Breast epithelium (tissue), 4 donors: ENCODE measurements around the gene AP3M1. TPM values are rescaled to one million over a fixed set of nuclear protein-coding genes. Genes with fewer than 3 reads are reported as not detected.

Experiments
- DNase-seq, 2 donors: peaks; one replicate each; pipeline ENCODE4 v3.0.0-alpha.2; 2019; ENCODE audit warnings: low spot score in 2 of 2
- H3K27ac ChIP-seq, 2 donors: fragments of 200-600 bp; sonication (generic) in 1 of 2; one replicate each; pipeline ENCODE4 v1.5.1; 2016 to 2019; ENCODE audit warnings: mild to moderate bottlenecking in 1 of 2
- H3K27me3 ChIP-seq, 2 donors: fragments of 200-600 bp; sonication (generic) in 1 of 2; one replicate each; pipeline versions ENCODE4 v1.5.1 to v1.6.0; 2017 to 2019; ENCODE audit warnings: control low read depth in 1 of 2, mild to moderate bottlenecking in 1 of 2
- H3K36me3 ChIP-seq: fragments of 200-600 bp; one replicate; pipeline ENCODE4 v1.5.1; 2019
- H3K4me1 ChIP-seq, 2 donors: fragments of 200-600 bp; sonication (generic); one replicate each; pipeline ENCODE4 v1.5.1; 2016 to 2019; ENCODE audit warnings: control low read depth in 1 of 2
- H3K4me3 ChIP-seq, 3 donors: fragments of 200-600 bp; sonication (generic); 1 replicate in 2 of 3; 2 replicates in 1 of 3; pipeline ENCODE4 v1.5.1; 2016 to 2019; ENCODE audit warnings: mild to moderate bottlenecking in 3 of 3, moderate library complexity in 2 of 3
- H3K9me3 ChIP-seq, 2 donors: fragments of 200-600 bp; sonication (generic) in 1 of 2; one replicate each; pipeline ENCODE4 v1.5.1; 2016 to 2019; ENCODE audit warnings: control low read depth in 1 of 2
- CTCF ChIP-seq, 3 donors: fragments of 450-650 bp; IDR thresholded peaks; one replicate each; pipeline ENCODE4 v1.5.1; 2016 to 2017; ENCODE audit warnings: antibody characterized with exemption in 3 of 3, mild to moderate bottlenecking in 3 of 3, moderate library complexity in 3 of 3
- POLR2A ChIP-seq: fragments of 450-650 bp; IDR thresholded peaks from one replicate; pipeline ENCODE4 v1.6.1; 2016; ENCODE audit warnings: antibody characterized with exemption, mild to moderate bottlenecking, moderate library complexity
- POLR2AphosphoS5 ChIP-seq, 3 donors: sonication (generic); formaldehyde crosslinking; IDR thresholded peaks; one replicate each; pipeline ENCODE4 v1.6.1; 2017; ENCODE audit warnings: antibody characterized with exemption in 3 of 3
- intact Hi-C: fragments of 100-400 bp; cut with DNase I; formaldehyde crosslinking; loops from one replicate; pipeline ENCODE4 v1.15.1; 2023; ENCODE audit warnings: low total_unique reads
- total RNA-seq, 3 donors: library from RNA; depleted of rRNA; stranded (reverse); fragments of >200 nt; gene quantifications; one replicate each; pipeline ENCODE4 v1.1.0, GENCODE V29; 2016

Gene AP3M1
- total RNA-seq, 3 donors from 2014 or later, result 22.3 to 38.1 (median 23.2) TPM

GRCh38 chr10:74137992-74138391 is 12.6 kb downstream of the AP3M1 start:
- intact Hi-C loops, result no loop called here
- Histone ChIP-seq H3K4me3 (no peak overlapping the region), H3K36me3 (no peaks in the 10 kb centered on the region), H3K27ac (no peak overlapping the region), H3K9me3 (no peaks in the 10 kb centered on the region), H3K4me1 (no peaks in the 10 kb centered on the region), H3K27me3 (no peaks in the 10 kb centered on the region)
- TF ChIP-seq CTCF (IDR thresholded peaks at IDR 0.05), result no peak
- TF ChIP-seq POLR2AphosphoS5 (IDR thresholded peaks at IDR 0.05), result no peak
- TF ChIP-seq POLR2A, result no peak
- DNase-seq, result no peak

- Histone ChIP-seq H3K27ac (no peak overlapping the region), H3K4me3 (no peak overlapping the region), H3K4me1 (no peaks in the 10 kb centered on the region), H3K9me3 (no peaks in the 10 kb centered on the region), H3K27me3 (no peaks in the 10 kb centered on the region), H3K36me3 (no peaks in the 10 kb centered on the region)
- no peak for DNase-seq
- no peak for TF ChIP-seq CTCF (IDR thresholded peaks at IDR 0.05)
- no peak for TF ChIP-seq POLR2A
- TF ChIP-seq POLR2AphosphoS5 (IDR thresholded peaks at IDR 0.05), result no peak
- intact Hi-C loops, result no loop called here
These were observed 15.2 kb downstream of the AP3M1 start for GRCh38 chr10:74135452-74135851.

GRCh38 chr10:74133923-74134820 is 16.5 kb downstream of the AP3M1 start:
- no peak overlapping the region for H3K4me3 ChIP-seq
- no peaks in the 10 kb centered on the region for H3K9me3 ChIP-seq
- no peak for TF ChIP-seq POLR2AphosphoS5 (IDR thresholded peaks at IDR 0.05)
- no peak for TF ChIP-seq POLR2A
- TF ChIP-seq CTCF (IDR thresholded peaks at IDR 0.05), result no peak
- no peak overlapping the region for H3K27ac ChIP-seq
- H3K4me1 ChIP-seq, result no peaks in the 10 kb centered on the region
- intact Hi-C loops, result no loop called here
- no peaks in the 10 kb centered on the region for H3K27me3 ChIP-seq
- no peak for DNase-seq
- no peaks in the 10 kb centered on the region for H3K36me3 ChIP-seq

- Histone ChIP-seq H3K36me3 (peaks cover 2% of the 10 kb centered on the region), H3K4me3 (no peak overlapping the region), H3K27ac (no peak overlapping the region), H3K9me3 (no peaks in the 10 kb centered on the region), H3K4me1 (no peaks in the 10 kb centered on the region), H3K27me3 (no peaks in the 10 kb centered on the region)
- DNase-seq, result no peak
- intact Hi-C loops, result no loop called here
- no peak for TF ChIP-seq CTCF (IDR thresholded peaks at IDR 0.05)
- TF ChIP-seq POLR2AphosphoS5 (IDR thresholded peaks at IDR 0.05), result no peak
- TF ChIP-seq POLR2A, result no peak
These were observed 27.5 kb downstream of the AP3M1 start for GRCh38 chr10:74123081-74123480.

GRCh38 chr10:74122060-74122459 is 28.6 kb downstream of the AP3M1 start:
- H3K4me3 ChIP-seq, result no peak overlapping the region
- H3K27ac ChIP-seq, result no peak overlapping the region
- H3K27me3 ChIP-seq, result no peaks in the 10 kb centered on the region
- TF ChIP-seq POLR2A, result no peak
- no peak for TF ChIP-seq CTCF (IDR thresholded peaks at IDR 0.05)
- no peak for TF ChIP-seq POLR2AphosphoS5 (IDR thresholded peaks at IDR 0.05)
- H3K36me3 ChIP-seq, result peaks cover 2% of the 10 kb centered on the region
- H3K4me1 ChIP-seq, result no peaks in the 10 kb centered on the region
- intact Hi-C loops, result no loop called here
- DNase-seq, result no peak
- H3K9me3 ChIP-seq, result no peaks in the 10 kb centered on the region
